HCT116 (cell line): ENCODE results near the gene IL3. TPM values are rescaled to one million over a fixed set of nuclear protein-coding genes. Genes with fewer than 3 reads are reported as not detected.

Source experiments
- ATAC-seq: fragments of 200-7000 bp; cut with Tn5 transposase; 2 replicates; pipeline ENCODE4 v1.9.1; 2020; ENCODE audit warnings: mild to moderate bottlenecking, moderate library complexity
- BruUV-seq: library from RNA; stranded (reverse); fragments of 400-500 nt; replicated peaks from 2 replicates; lab custom pipeline; 2021; lab: Mats Ljungman, UMichigan
- CTCF ChIA-PET: fragments of 300-600 bp; sonication (Branson Sonifier 250); formaldehyde crosslinking; loops from one replicate; lab custom pipeline; 2021; ENCODE audit warnings: antibody characterized with exemption; lab: Charles Lee
- POLR2A ChIA-PET: fragments of 300-600, 350-600 bp; sonication (Branson Sonifier 250); formaldehyde crosslinking; loops from one replicate; lab custom pipeline; 2021; ENCODE audit warnings: antibody characterized with exemption; lab: Charles Lee
- RAD21 ChIA-PET, 2 experiments: fragments of 300-600 bp; sonication (Branson Sonifier 250); formaldehyde crosslinking; loops; one replicate each; lab custom pipeline; 2023; ENCODE audit warnings: low total read pairs in 2 of 2; ENCODE audit not compliant: uncharacterized antibody in 2 of 2, unreplicated experiment in 2 of 2, low non-redundant PET in 1 of 2; lab: Charles Lee
- DNase-seq: peaks from one replicate; pipeline ENCODE4 v3.0.0-alpha.2; 2010; ENCODE audit warnings: low read depth, low spot score
- H2AFZ ChIP-seq: fragments of 200-600 bp; shearing (Covaris generic), sonication (generic); 2 replicates; pipeline ENCODE4 v1.6.1; 2017; ENCODE audit warnings: low read depth, mixed run types, mixed read lengths, antibody characterized with exemption, low read length; ENCODE audit not compliant: poor library complexity, severe bottlenecking
- H3K27ac ChIP-seq: 2 replicates; pipeline ENCODE4 v1.5.1; 2012; ENCODE audit warnings: low read depth, low read length
- H3K27me3 ChIP-seq: fragments of 200-600 bp; sonication (generic); 2 replicates; pipeline ENCODE4 v1.6.1; 2016; ENCODE audit warnings: mixed run types, low read length, mixed read lengths; ENCODE audit not compliant: insufficient read depth
- H3K36me3 ChIP-seq, 2 experiments: fragments of 200-500 bp in 1 of 2; fragments of 200-600 bp in 1 of 2; sonication (Bioruptor generic) in 1 of 2; sonication (generic) in 1 of 2; 2 replicates each; pipeline versions ENCODE4 v1.5.1 to v1.6.1; 2014 to 2016; ENCODE audit warnings: low read length in 2 of 2, inconsistent platforms in 1 of 2, mixed read lengths in 1 of 2, mixed run types in 1 of 2; ENCODE audit not compliant: insufficient read depth in 2 of 2, control insufficient read depth in 1 of 2
- H3K4me1 ChIP-seq, 2 experiments: fragments of 200-600 bp in 1 of 2; sonication (generic) in 1 of 2; 2 replicates each; pipeline versions ENCODE4 v1.5.1 to v1.6.1; 2012 to 2017; ENCODE audit warnings: low read length in 2 of 2, inconsistent platforms in 1 of 2, mild to moderate bottlenecking in 1 of 2, mixed read lengths in 1 of 2, mixed run types in 1 of 2, moderate library complexity in 1 of 2; ENCODE audit not compliant: insufficient read depth in 2 of 2, control insufficient read depth in 1 of 2
- H3K4me2 ChIP-seq: fragments of 200-600 bp; sonication (generic); 2 replicates; pipeline ENCODE4 v1.6.1; 2017; ENCODE audit warnings: mixed run types, low read length, mixed read lengths
- H3K4me3 ChIP-seq, 2 experiments: fragments of 200-600 bp in 1 of 2; sonication (generic) in 1 of 2; replicated peaks in 1 of 2; 2 replicates each; pipeline ENCODE4 v1.5.1; 2011 to 2016; ENCODE audit warnings: low read length in 2 of 2, control low read depth in 1 of 2, low read depth in 1 of 2, mild to moderate bottlenecking in 1 of 2, mixed read lengths in 1 of 2, mixed run types in 1 of 2
- H3K79me2 ChIP-seq: fragments of 200-600 bp; sonication (generic); 2 replicates; pipeline ENCODE4 v1.6.1; 2017; ENCODE audit warnings: mild to moderate bottlenecking, mixed run types, low read length, moderate library complexity, mixed read lengths; ENCODE audit not compliant: insufficient read depth
- H3K9ac ChIP-seq: fragments of 200-600 bp; sonication (generic); 2 replicates; pipeline ENCODE4 v1.6.1; 2016; ENCODE audit warnings: low read length, mixed read lengths
- H3K9me2 ChIP-seq: fragments of 200-600 bp; sonication (generic), shearing (Covaris generic); 2 replicates; pipeline ENCODE4 v1.6.1; 2017; ENCODE audit warnings: mixed run types, mild to moderate bottlenecking, moderate library complexity; ENCODE audit not compliant: insufficient read depth
- H3K9me3 ChIP-seq, 2 experiments: fragments of 200-500 bp in 1 of 2; fragments of 200-600 bp in 1 of 2; sonication (Bioruptor generic) in 1 of 2; sonication (generic) in 1 of 2; 2 replicates each; pipeline ENCODE4 v1.6.1; 2014 to 2017; ENCODE audit warnings: low read length in 2 of 2, mixed read lengths in 2 of 2, inconsistent platforms in 1 of 2, low read depth in 1 of 2, mild to moderate bottlenecking in 1 of 2, mixed run types in 1 of 2, moderate library complexity in 1 of 2; ENCODE audit not compliant: control insufficient read depth in 1 of 2, insufficient read depth in 1 of 2
- H4K20me1 ChIP-seq: fragments of 200-600 bp; sonication (generic), shearing (Covaris generic); 2 replicates; pipeline ENCODE4 v1.6.1; 2017; ENCODE audit warnings: mixed run types, mild to moderate bottlenecking, moderate library complexity; ENCODE audit not compliant: insufficient read depth
- ATF3 ChIP-seq: IDR thresholded peaks from 2 replicates; pipeline ENCODE4 v1.6.1; 2012
- ELF1 ChIP-seq: IDR thresholded peaks from 2 replicates; pipeline ENCODE4 v1.6.1; 2012; ENCODE audit warnings: low read depth, borderline replicate concordance
- EZH2 ChIP-seq: fragments of 200-600 bp; sonication (generic); IDR thresholded peaks from 2 replicates; pipeline ENCODE4 v1.6.1; 2017; ENCODE audit warnings: antibody characterized with exemption, mixed run types
- EZH2phosphoT487 ChIP-seq: fragments of 200-600 bp; IDR thresholded peaks from 2 replicates; pipeline ENCODE4 v1.6.1; 2018; ENCODE audit warnings: antibody characterized with exemption, borderline replicate concordance
- FOSL1 ChIP-seq: IDR thresholded peaks from 2 replicates; pipeline ENCODE4 v1.6.1; 2012; ENCODE audit warnings: low read depth
- MAX ChIP-seq: IDR thresholded peaks from 2 replicates; pipeline ENCODE4 v1.6.1; 2012
- POLR2A ChIP-seq: IDR thresholded peaks from 2 replicates; pipeline ENCODE4 v1.7.0; 2011; ENCODE audit warnings: borderline replicate concordance; ENCODE audit not compliant: insufficient read depth, insufficient read length; ENCODE audit errors: extremely low read depth
- RAD21 ChIP-seq: IDR thresholded peaks from 2 replicates; pipeline ENCODE4 v1.6.1; 2012; ENCODE audit warnings: low read depth, mild to moderate bottlenecking
- TCF7L2 ChIP-seq: IDR thresholded peaks from 2 replicates; pipeline ENCODE4 v1.7.0; 2011; ENCODE audit warnings: borderline replicate concordance, inconsistent platforms; ENCODE audit not compliant: insufficient read depth, insufficient read length; ENCODE audit errors: extremely low read depth
- ZBTB33 ChIP-seq: IDR thresholded peaks from 2 replicates; pipeline ENCODE4 v1.6.1; 2011; ENCODE audit warnings: mild to moderate bottlenecking, low read length, moderate library complexity; ENCODE audit not compliant: insufficient replicate concordance; ENCODE audit errors: extremely low read depth
- ZNF274 ChIP-seq: fragments of 200-500 bp; sonication (Bioruptor generic); IDR thresholded peaks from 2 replicates; pipeline ENCODE4 v1.6.1; 2014; ENCODE audit warnings: mild to moderate bottlenecking, low read depth, low read length, inconsistent platforms
- intact Hi-C: fragments of 100-400 bp; cut with micrococcal nuclease; formaldehyde crosslinking; loops from 2 replicates; pipeline ENCODE4 v1.10.0; 2022
- total RNA-seq: library from RNA; stranded (reverse); gene quantifications from one replicate; pipeline ENCODE4 v1.2.1, GENCODE V29; 2021; ENCODE audit not compliant: unreplicated experiment

Gene IL3
- total RNA-seq, 1 experiment from 2014 or later: not detected

GRCh38 chr5:132019337-132019736 is 41.1 kb upstream of the IL3 start:
- H3K9ac ChIP-seq: no peak overlapping the region
- no peaks in the 10 kb centered on the region for H3K9me2 ChIP-seq
- DNase-seq (no peak), ATAC-seq (no peak)
- H3K4me2 ChIP-seq: no peak overlapping the region
- CTCF ChIA-PET: no interaction called here
- no peak overlapping the region for H2AFZ ChIP-seq
- BruUV-seq: no TSS peak
- no peaks in the 10 kb centered on the region for H3K36me3 ChIP-seq
- POLR2A ChIA-PET: no interaction called here
- H3K27ac ChIP-seq: no peak overlapping the region
- RAD21 ChIA-PET: no interaction called here
- peaks cover 18% of the 10 kb centered on the region; the same call in 1 of the 2 replicates for H3K27me3 ChIP-seq
- H3K9me3 ChIP-seq: no peaks in the 10 kb centered on the region
- TF ChIP-seq ZBTB33 (no peak), TCF7L2 (no peak), ATF3 (no peak), ZNF274 (no peak), RAD21 (no peak), MAX (no peak), ELF1 (no peak), EZH2phosphoT487 (no peak), POLR2A (no peak), EZH2 (no peak), FOSL1 (no peak)
- intact Hi-C loops: no loop called here
- H3K79me2 ChIP-seq: no peaks in the 10 kb centered on the region
- H4K20me1 ChIP-seq: no peaks in the 10 kb centered on the region
- no peaks in the 10 kb centered on the region for H3K4me1 ChIP-seq
- H3K4me3 ChIP-seq: no peak overlapping the region
